ENCODE measurements around the gene THEMIS. TPM values are rescaled to one million over a fixed set of nuclear protein-coding genes. Genes with fewer than 3 reads are reported as not detected.

The THEMIS gene
- total RNA-seq, 2 donors from 2014 or later: 0.40 to 1.6 TPM

Small RNAs within 50 kb of the gene (small RNA-seq; reads per million reads assigned to genes)
- gene MRPS17P5: 0 reads per million in 2 donors

All from prostate gland (tissue), 2 donors.